NK-92 (cell line): ENCODE results near the gene ZNF831.

Experiments
- DNase-seq: peaks from one replicate; lab custom pipeline; 2025; ENCODE audit not compliant: unreplicated experiment; lab: John Stamatoyannopoulos, UW

Gene ZNF831

DNA sequence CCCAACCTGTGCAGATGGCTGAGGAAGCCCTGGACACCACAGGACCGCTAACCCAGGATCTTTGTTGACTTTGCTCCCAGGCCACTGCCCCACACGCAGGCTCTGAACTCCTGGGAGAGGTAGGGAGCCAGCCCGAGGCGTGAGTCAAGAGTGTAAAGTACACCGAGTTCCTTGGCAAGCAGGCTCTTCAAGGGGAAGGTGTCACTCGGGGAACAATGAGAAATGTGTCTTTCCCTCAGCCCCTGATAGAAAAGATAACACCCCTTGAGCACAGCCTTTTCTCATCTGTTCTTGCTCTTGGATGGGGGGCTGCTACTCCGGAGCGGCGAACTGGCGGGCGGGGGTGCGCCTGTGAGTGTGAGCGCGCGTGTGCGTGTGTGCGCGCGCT, 136.3 kb downstream of the ZNF831 start:
- DNase-seq = no peak

DNA sequence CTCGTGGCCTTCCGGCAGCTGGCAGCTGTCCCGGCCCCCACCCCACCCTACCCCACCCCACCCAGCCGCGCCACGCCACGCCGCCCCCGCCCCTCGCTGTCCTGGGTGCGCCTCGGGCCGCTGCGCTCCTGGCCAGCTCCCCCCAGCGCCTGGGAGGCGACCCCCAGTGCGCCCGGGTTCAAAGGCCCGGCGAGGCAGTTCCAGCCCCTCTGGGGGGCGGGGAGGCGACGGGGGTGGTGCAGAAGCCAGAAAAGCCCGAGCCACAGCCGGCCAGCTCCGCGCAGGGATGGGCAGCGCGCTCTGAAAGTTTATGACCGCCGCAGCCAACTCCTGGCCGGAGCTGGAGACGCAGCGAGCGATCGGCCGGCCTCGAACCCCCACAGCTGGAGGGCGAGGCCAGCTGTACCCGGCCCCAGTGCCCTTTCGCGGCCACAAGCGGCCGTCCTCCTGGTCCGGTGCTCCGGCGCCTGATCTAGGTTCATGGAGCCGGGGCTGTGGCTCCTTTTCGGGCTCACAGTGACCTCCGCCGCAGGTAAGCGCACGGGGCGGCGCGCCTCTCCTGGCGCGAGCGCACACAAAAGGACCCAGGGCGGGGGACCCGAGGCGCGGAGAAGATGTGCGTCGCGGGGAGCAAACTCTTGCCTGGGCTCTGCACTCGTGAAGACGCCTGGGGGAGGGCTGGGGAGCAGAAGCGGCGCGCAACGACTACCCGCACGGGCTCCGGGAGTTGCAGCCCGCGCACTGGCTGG, 136.9 kb downstream of the ZNF831 start, which contains the start of gene EDN3:
TSS of gene EDN3 (plus strand) at position 279 of the 749 bp plus-strand sequence. CDS start at position 481, 202 bp downstream.
- DNase-seq = no peak

DNA sequence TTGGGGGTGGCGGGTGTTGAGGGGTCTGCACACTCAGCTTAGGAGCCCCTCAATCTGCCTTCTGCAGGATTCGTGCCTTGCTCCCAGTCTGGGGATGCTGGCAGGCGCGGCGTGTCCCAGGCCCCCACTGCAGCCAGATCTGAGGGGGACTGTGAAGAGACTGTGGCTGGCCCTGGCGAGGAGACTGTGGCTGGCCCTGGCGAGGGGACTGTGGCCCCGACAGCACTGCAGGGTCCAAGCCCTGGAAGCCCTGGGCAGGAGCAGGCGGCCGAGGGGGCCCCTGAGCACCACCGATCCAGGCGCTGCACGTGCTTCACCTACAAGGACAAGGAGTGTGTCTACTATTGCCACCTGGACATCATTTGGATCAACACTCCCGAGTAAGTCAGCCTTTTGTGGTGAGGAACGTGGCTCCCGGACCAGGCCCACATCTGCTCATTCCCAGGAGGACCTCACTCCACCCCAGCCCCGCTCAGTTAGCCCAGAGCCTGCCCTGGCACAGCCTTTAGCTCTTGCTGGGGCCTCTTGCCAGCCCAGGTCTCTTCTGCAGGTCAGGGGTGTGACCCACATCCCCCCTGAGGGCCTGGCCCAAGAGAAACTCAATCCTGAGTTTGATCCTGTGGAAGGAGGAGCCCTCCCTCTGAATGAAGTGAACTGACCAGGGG, 137.9 kb downstream of the ZNF831 start:
- no peak for DNase-seq

DNA sequence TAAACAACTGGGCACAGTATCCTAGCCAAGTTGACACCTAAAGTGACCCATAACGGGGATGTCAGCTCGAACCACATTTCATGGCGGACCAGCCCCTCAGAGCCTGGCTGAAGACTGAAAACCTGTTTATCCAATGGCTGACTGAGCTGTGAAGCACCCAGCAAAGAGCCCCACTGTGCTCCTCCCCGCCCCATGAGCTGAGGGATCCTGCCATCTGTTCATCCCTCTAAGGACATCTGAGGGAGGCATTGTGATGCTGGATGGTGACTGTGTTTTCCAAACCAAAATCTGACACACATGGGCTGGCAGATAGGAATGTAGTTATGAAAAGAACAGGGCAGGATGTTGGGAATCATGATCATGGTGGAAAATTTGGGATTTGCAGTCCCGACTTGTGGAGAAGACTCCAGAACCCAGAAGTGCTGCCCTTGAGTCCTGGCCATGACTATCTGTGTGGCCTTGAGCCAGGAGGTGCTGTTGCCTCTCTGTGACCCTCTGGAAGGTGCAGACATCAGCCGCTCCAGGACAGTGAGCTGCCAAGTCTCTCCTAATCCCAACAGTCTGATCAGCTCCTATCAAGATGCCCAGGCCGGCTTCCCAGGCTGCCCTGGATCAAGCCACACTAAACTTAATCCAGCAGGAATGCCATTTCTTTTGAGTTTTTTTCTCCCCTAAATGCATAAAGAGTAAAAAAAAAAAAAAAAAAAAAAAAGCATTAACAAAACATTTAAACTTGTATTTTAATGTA, 142.5 kb downstream of the ZNF831 start:
- no peak for DNase-seq

DNA sequence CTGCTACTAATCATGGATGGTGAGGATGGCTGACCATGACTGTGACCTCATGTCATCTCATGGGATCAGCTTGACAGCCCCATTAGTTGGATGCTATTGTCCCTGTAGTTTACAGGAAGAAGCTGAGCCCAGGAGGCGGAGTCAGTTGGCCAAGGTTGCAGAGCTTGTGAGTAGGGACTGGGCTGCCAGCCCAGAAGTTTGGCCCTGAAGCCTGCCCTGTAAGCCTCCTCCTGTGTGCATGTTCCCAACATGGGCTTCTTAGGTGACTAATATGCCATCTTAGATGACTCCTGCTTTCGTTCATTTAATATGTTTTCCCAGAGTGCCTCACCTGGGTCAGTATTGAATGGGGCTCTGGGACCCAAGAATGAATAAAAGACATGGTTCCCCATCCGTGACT, 143.6 kb downstream of the ZNF831 start:
- no peak for DNase-seq
